HG02678 (cell line): Measurements from ENCODE around the gene DNAJA4.

ENCODE experiments used
- ATAC-seq: cut with Tn5 transposase; IDR thresholded peaks from one replicate; pipeline ENCODE4 v1.9.1; 2021; ENCODE audit warnings: mild to moderate bottlenecking, moderate library complexity; ENCODE audit not compliant: unreplicated experiment

The DNAJA4 gene

DNA sequence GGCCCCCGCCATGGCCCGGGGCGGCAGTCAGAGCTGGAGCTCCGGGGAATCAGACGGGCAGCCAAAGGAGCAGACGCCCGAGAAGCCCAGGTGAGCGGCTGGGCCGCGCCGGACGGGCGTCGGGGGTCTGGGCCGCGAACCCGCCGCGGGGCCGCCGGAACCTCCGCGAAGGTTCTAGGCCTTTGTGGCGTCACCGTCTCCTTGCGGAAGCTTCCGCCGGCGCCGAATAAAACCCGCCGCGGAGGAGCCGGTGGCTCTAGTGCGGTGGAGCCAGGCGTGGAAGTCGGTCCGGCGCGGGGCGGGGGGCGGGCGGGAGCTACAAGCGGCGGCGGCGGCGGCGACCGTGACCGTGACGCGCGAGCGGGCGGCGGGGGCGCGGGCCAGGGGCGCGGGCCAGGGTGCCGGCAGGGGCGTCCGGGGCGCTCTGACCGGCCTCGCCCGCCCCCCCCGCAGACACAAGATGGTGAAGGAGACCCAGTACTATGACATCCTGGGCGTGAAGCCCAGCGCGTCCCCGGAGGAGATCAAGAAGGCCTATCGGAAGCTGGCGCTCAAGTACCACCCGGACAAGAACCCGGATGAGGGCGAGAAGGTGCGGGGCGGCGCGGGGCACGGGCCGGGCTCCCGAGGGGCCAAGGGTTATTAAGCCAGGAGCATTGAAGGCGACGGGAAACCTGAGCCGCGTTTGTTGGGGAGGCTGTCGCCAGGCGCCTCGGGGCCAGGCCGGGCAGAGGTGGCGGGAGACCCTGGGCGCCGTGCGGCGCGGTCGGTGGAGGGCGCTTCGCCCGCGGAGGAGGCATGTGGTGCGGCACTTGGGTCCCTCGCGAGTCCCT, at the start of gene DNAJA4:
Gene DNAJA4 (plus strand): TSS at position 259 of the 833 bp plus-strand sequence. CDS start 202 bp downstream, at position 461.
- ATAC-seq = no peak

- no peak for ATAC-seq
Observed at GRCh38 chr15:78216276-78217104, 47.9 kb upstream of the DNAJA4 start.

GRCh38 chr15:78220713-78221112, 43.6 kb upstream of the DNAJA4 start:
- no peak for ATAC-seq

GRCh38 chr15:78222745-78223395, 41.5 kb upstream of the DNAJA4 start:
- no peak for ATAC-seq

- ATAC-seq = no peak
Observed at GRCh38 chr15:78223396-78224022, 40.9 kb upstream of the DNAJA4 start.

- no peak for ATAC-seq
Observed at GRCh38 chr15:78224023-78224411, 40.3 kb upstream of the DNAJA4 start.

DNA sequence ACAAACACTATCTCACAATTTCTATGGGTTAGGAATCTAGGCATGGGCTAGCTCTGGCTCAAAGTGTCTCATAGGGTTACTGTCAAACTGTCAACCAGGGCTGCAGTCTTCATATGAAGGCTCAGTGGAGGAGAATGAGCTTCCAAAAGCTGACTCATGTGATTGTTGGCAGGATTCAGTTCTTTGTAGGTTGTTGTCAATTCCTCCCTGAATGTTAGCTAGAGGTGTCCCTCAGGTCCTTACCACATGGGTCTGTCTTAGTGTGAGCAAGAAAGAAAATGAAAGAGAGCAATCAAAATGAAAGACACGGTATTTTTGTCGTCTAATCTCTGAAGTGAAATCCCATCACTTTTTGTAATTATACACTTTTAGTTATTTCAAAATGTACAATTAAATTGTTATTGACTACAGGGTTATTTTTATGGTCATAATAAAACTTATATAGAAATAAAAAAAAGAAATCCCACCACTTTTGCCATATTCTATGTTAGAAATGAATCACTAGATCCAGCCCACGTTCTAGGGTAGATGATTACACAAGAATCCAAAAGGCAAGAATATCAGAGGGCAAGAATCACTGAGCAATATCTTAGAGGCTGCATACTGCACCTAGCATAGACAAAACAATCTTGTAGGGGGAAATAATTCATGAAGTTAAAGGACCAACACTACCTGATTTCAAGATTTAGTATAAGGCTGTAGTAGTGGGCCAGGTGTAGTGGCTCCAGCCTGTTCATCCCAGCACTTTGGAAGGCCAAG, 38.4 kb upstream of the DNAJA4 start:
- no peak for ATAC-seq

DNA sequence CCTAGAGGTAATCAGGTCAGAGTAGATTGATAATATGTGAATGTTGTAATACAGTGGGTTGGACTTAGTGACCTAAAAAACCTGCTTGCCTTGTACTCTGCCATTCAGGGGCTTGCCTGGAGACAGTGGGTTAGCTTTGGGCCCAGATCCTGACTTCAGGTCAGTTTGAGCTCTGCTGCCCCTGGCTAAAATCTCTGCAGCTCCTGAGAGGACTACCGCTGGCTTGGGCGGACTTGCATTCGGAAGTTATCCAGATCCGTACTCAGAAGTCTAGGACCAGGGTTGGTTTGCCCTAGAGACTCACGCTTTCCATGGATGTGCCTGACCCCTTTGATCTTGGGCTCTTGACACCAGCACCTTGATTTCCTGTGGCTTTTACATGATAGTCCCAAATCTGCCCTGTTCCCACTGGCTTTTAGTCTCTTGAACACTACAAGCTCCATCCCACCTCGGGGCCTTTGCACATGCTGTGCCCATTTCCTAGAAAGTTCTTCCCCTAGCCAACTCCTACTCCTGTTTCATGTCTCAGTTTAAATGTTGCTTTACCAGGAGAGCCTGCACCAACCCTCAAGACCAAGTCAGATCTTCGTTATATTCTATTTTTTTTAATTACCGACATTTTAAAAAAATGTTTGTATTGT, 35.9 kb upstream of the DNAJA4 start:
- no peak for ATAC-seq

- ATAC-seq = no peak
Observed at GRCh38 chr15:78229431-78230406, 34.6 kb upstream of the DNAJA4 start.

GRCh38 chr15:78232951-78233350, 31.4 kb upstream of the DNAJA4 start:
- ATAC-seq = no peak

DNA sequence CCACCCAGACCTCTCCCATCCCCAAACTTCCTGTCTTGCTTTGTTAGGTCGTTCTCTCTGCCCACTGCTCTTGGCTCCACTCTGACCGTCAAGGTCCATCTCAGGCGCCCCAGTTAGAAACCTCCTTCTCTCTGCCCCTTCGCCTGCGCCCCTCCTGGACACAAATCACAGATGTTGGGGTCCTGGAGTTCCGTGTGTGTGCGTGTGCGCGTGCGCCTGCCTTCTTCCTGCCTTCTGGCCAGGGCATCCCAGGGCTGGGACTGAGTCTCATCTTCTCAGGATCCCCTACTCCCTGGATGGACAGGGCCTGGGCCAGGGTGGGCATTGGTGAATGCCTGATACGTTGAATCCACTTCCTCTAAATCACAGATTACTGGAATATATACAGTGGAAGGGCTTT, 30.9 kb upstream of the DNAJA4 start:
- no peak for ATAC-seq

DNA sequence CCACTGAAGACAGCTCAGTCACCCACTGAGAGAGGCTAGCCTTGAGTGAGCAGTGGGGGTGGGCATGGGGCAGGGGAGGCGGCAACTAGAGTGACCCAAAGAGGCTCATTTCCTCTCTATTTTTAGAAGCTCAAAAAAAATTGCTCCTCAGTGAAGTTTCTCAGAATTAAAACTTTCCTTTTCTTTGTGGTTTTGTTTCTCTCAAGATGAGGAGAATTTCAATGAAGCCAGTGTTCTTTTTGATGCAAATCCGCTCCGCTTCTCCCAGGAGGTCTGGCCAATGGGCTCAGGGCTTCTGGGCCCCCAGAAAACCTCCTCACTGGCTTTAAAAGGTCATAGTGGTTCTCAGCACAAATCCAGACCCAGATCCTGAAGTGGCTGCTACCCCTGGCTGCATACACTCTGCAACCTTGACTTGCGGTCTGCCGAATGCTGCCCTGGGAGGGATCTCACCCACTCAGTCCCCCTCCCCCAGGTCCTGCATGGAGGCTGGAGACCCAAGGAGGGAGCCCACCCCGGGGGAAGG, 29.8 kb upstream of the DNAJA4 start, which contains the start of gene ACSBG1:
Gene ACSBG1 (minus strand): TSS at position 51 of the 526 bp plus-strand sequence. CDS start 64 bp downstream, outside the sequence.
- ATAC-seq = no peak

DNA sequence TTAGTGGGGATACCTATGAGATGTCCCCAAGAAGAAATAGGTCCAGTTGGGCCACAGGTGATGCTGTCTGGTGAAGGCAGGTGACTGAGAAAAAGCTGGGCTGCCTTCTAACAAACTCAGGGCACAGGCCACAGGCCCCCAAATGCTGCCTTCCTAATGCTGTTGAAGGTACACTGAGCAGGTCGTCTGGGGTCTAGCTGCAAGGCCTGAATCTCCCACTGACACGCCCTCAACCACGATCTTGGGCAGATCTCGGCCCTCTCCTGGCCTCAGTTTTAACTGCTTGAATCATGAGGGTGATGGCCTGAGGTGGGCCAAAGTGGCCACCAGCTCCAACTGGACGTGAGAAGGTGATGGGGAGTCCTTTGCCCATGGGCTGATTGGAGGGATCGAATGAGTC, 27.9 kb upstream of the DNAJA4 start:
- ATAC-seq = no peak

- no peak for ATAC-seq
Observed at GRCh38 chr15:78237146-78237545, 27.2 kb upstream of the DNAJA4 start.

- no peak for ATAC-seq
Observed at GRCh38 chr15:78239811-78240210, 24.6 kb upstream of the DNAJA4 start.

- ATAC-seq = no peak
Observed at GRCh38 chr15:78241017-78241416, 23.3 kb upstream of the DNAJA4 start.

- ATAC-seq = no peak
Observed at GRCh38 chr15:78242128-78242527, 22.2 kb upstream of the DNAJA4 start.

- no peak for ATAC-seq
Observed at GRCh38 chr15:78243058-78243457, 21.3 kb upstream of the DNAJA4 start.
